ENCODE measurements around the gene PCDHGA7.
"Not testable (repeated sequence)": the region's sequence is repeated elsewhere in the genome, so short reads cannot be mapped to it uniquely, and the experiment has no call there.

PCDHGA7 gene

DNA sequence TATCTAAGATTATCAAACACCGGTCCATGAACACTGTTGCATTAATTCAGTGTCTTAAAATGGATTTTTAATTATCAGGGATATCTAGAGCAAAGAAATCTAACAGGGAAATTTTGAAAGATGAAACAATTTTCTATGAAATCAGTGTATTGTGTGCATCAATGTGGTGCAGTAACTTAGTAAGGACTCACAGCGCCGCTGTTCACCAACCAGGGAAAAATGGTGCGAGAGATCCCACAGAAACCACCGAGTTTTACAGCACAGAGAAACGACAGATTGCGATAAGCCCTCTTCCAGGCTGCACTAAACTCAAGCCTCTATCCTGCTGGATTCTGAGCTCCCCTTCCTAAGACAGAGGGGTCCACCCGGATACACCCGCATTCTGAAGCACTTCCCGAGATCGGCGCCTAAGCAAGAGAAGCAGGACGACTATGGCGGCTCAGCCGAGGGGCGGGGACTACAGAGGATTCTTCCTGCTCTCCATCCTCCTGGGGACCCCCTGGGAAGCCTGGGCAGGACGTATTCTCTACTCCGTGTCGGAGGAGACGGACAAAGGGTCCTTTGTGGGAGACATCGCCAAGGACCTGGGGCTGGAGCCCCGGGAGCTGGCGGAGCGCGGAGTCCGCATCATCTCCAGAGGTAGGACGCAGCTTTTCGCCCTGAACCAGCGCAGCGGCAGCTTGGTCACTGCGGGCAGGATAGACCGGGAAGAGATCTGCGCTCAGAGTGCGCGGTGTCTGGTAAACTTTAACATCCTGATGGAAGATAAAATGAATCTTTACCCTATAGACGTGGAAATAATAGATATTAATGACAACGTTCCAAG is at the start of gene PCDHGA7:
PCDHGA7 (plus strand) TSS at position 274 of the 826 bp plus-strand sequence; CDS start at position 432, 158 bp downstream.
- peak; percentile 65 for DNase-seq (ENCODE audit: low spot score)

- DNase-seq (ENCODE audit: low spot score): peak; percentile 79
Observed at GRCh38 chr5:141338538-141339306, 43.8 kb upstream of the PCDHGA7 start, which contains the start of gene PCDHGA2. TSS of gene PCDHGA2 (plus strand) at chr5:141338760.

DNA sequence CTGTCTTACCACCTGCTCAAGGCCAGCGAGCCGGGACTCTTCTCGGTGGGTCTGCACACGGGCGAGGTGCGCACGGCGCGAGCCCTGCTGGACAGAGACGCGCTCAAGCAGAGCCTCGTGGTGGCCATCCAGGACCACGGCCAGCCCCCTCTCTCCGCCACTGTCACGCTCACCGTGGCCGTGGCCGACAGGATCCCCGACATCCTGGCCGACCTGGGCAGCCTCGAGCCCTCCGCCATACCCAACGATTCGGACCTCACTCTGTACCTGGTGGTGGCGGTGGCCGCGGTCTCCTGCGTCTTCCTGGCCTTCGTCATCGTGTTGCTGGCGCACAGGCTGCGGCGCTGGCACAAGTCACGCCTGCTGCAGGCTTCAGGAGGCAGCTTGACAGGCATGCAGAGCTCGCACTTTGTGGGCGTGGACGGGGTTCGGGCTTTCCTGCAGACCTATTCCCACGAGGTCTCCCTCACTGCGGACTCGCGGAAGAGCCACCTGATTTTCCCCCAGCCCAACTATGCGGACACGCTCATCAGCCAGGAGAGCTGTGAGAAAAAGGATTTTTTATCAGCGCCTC is 41.7 kb upstream of the PCDHGA7 start:
- not testable (repeated sequence) for DNase-seq (ENCODE audit: low spot score)

- no peak for DNase-seq (ENCODE audit: low spot score)
Observed at GRCh38 chr5:141342773-141343172, 39.8 kb upstream of the PCDHGA7 start.

DNA sequence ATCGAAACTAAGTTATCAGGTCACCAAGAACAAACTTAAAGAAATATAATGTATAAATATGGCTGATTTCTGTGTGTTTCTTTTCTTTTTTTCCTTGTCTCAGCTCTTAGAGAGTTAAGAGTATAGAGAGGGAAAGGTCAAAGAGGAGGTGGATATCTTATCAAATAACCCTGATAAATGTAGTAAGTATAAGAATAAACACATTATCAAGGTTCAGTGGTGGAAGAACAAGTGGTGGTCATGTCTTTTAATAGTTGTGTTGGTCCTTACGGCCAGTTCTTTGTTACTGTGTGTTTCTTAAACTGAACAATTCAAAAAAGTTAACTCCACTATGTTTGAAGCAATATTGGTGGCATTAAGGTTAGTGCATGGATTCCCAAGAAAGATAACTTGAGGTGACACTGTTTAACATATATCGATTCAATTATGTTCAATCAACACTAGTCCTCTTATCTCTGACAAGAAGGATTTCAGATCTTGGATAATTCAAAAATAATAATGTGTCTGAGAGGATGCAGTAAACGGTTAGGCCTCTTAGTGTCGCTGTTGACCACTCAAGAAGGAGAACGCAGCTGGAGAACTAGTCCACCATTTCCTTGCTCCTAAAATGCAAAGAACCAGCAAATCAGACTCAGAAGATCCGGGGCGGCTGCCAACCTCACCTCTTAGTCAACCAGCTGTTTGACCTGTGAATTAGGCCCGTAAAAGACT is 39.1 kb upstream of the PCDHGA7 start, which contains the start of gene PCDHGA3:
PCDHGA3 (plus strand) TSS at position 588 of the 711 bp plus-strand sequence. CDS start 205 bp downstream, outside the sequence.
- DNase-seq (ENCODE audit: low spot score): no peak

DNA sequence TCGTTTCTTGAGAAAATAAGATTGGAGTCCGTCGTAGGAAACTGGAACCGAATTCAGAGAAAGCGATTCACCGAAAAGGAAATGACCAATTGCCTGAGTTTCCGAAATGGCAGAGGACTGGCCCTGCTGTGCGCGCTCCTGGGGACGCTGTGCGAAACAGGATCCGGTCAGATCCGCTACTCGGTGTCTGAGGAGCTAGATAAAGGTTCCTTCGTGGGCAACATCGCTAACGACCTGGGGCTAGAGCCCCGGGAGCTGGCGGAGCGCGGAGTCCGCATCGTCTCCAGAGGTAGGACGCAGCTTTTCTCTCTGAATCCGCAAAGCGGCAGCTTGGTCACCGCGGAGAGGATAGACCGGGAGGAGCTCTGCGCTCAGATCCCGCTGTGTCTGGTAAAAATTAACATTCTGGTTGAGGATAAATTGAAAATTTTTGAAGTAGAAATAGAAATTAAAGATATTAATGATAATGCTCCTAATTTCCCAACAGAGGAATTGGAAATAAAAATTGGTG is 38.5 kb upstream of the PCDHGA7 start:
- DNase-seq (ENCODE audit: low spot score): no peak

DNA sequence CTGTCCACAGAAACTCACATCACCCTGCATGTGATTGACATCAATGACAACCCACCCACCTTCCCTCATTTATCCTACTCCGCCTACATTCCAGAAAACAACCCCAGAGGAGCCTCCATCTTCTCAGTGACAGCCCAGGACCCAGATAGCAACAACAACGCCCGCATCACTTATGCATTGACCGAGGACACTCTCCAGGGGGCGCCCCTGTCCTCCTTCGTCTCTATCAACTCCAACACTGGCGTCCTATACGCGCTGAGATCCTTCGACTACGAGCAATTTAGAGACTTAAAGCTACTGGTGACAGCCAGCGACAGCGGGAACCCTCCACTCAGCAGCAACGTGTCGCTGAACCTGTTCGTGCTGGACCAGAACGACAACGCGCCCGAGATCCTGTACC is 37.2 kb upstream of the PCDHGA7 start:
- DNase-seq (ENCODE audit: low spot score): no peak

DNA sequence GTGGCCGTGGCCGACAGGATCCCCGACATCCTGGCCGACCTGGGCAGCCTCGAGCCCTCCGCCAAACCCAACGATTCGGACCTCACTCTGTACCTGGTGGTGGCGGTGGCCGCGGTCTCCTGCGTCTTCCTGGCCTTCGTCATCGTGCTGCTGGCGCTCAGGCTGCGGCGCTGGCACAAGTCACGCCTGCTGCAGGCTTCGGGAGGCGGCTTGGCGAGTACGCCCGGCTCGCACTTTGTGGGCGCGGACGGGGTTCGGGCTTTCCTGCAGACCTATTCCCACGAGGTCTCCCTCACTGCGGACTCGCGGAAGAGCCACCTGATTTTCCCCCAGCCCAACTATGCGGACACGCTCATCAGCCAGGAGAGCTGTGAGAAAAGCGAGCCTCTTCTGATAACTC is 36.5 kb upstream of the PCDHGA7 start:
- not testable (repeated sequence) for DNase-seq (ENCODE audit: low spot score)

GRCh38 chr5:141349917-141350619 is 32.5 kb upstream of the PCDHGA7 start, which contains the start of gene PCDHGB1:
TSS of gene PCDHGB1 (plus strand) at chr5:141350099. CDS start at chr5:141350261, 162 bp downstream.
- DNase-seq (ENCODE audit: low spot score): peak; percentile 46

DNA sequence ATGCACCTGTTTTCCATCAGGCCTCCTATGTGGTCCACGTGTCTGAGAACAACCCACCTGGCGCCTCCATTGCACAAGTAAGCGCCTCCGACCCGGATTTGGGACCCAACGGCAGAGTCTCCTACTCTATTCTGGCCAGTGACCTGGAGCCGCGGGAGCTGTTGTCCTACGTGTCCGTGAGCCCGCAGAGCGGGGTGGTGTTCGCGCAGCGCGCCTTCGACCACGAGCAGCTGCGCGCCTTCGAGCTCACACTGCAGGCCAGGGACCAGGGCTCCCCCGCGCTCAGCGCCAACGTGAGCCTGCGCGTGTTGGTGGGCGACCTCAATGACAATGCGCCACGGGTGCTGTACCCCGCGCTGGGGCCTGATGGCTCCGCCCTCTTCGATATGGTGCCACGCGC is 31.0 kb upstream of the PCDHGA7 start:
- DNase-seq (ENCODE audit: low spot score): no peak

GRCh38 chr5:141354900-141355469 is 27.6 kb upstream of the PCDHGA7 start, which contains the start of gene PCDHGA4:
TSS of gene PCDHGA4 (plus strand) at chr5:141355021. CDS start at chr5:141355108, 87 bp downstream.
- no peak for DNase-seq (ENCODE audit: low spot score)

DNA sequence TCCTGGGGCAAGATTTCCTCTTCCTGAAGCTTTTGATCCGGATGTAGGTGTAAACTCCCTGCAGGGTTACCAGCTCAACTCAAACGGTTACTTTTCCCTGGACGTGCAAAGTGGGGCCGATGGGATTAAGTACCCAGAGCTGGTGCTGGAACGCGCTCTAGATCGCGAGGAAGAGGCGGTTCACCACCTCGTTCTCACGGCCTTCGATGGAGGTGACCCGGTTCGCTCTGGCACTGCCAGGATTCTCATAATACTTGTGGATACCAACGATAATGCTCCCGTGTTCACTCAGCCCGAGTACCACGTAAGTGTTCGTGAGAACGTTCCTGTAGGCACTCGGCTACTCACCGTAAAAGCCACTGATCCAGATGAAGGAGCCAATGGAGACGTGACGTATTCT is 26.9 kb upstream of the PCDHGA7 start:
- no peak for DNase-seq (ENCODE audit: low spot score)

- DNase-seq (ENCODE audit: low spot score): no peak
Observed at GRCh38 chr5:141356133-141356532, 26.4 kb upstream of the PCDHGA7 start.

GRCh38 chr5:141356950-141357349 is 25.6 kb upstream of the PCDHGA7 start:
- DNase-seq (ENCODE audit: low spot score): no peak

GRCh38 chr5:141359790-141360426 is 22.6 kb upstream of the PCDHGA7 start, which contains the start of gene PCDHGB2:
TSS of gene PCDHGB2 (plus strand) at chr5:141359994. CDS start at chr5:141360136, 142 bp downstream.
- peak; percentile 66 for DNase-seq (ENCODE audit: low spot score)

- no peak for DNase-seq (ENCODE audit: low spot score)
Observed at GRCh38 chr5:141360685-141361084, 21.9 kb upstream of the PCDHGA7 start.

DNA sequence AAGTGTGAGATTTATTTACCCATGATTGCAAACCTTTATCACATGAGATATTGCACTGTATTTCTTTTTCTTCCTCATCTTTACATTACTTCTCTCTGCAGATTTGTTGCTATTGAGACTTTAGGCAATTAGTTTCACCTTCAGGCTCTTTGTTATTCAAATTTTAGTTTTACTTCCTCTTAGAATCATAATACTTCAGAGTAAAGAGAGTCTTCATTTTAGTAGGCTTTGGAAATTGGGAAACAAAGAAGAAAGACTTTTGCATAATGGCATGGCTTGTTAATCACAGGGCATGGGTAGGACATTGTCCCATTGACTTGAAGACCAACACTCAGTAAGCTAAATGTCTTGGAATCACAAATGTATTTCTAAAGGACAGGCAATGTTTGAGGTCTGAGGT is 19.8 kb upstream of the PCDHGA7 start:
- DNase-seq (ENCODE audit: low spot score): no peak

DNA sequence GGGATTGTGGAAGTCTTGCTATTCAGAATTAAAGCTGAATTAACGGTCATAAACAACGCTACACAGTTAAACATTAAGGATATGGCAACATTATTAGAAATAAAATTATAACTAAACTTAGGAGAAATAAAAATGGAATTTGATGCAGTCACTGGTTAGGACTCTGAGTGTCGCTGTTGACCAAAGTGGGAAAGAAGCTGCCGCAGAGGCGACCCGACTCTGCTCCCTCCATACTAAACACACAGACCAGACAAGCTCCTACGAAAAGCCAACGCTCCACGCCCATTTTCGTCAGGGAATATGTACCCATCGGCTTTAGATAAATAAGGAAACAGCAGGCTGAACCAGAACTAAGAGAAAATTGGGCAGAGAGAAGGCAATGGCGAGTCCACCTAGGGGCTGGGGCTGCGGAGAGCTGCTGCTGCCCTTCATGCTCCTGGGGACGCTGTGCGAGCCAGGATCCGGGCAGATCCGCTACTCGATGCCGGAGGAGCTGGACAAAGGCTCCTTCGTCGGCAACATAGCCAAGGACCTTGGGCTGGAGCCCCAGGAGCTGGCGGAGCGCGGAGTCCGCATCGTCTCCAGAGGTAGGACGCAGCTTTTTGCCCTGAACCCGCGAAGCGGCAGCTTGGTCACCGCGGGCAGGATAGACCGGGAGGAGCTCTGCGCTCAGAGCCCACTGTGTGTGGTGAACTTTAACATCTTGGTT is 18.4 kb upstream of the PCDHGA7 start, which contains the start of gene PCDHGA5:
PCDHGA5 (plus strand) TSS at position 211 of the 709 bp plus-strand sequence; CDS start at position 380, 169 bp downstream.
- no peak for DNase-seq (ENCODE audit: low spot score)

All from hepatic stellate cell (primary cell).